ENCODE data around the gene TRIM46.
"Not testable (repeated sequence)": the region's sequence is repeated elsewhere in the genome, so short reads cannot be mapped to it uniquely, and the experiment has no call there.

TRIM46 gene

DNA sequence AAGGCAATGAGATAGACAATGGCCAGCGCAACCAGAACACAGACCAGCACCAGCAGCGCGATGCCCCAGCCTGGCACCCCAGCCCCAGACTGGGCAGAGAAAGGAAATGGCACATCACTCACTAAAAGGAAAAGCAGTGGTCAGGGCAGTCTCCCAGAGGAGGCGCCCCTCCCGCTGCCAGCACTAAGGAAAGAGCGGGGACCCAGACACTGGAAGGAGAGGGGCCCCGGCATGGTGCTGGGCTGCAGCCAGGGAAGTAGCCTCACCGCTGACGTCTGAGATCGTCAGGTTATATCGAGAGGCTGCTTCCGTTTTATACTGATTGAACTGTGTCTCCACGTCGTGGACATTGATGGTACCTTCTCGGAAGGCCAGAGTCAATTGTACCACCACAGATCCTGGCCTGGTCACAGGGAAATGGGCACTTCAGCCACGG, 13.8 kb downstream of the TRIM46 start:
- no peak for DNase-seq

DNA sequence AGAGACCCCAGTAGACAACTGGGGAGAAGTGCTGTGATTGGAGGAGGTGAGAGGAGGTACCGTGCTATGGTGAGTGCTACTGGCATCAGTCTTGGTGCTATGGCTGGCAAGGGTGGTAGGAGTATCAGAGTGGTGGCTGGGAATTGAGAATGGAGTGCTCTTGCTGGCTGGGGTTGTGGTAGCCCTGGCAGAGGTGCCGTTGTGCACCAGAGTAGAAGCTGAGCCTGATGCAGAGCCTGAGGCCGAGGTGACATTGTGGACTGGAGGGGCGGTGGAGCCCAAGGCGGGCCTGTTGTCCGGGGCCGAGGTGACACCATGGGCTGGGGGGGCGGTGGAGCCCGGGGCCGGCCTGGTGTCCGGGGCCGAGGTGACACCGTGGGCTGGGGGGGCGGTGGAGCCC, 14.6 kb downstream of the TRIM46 start:
- DNase-seq = no peak

DNA sequence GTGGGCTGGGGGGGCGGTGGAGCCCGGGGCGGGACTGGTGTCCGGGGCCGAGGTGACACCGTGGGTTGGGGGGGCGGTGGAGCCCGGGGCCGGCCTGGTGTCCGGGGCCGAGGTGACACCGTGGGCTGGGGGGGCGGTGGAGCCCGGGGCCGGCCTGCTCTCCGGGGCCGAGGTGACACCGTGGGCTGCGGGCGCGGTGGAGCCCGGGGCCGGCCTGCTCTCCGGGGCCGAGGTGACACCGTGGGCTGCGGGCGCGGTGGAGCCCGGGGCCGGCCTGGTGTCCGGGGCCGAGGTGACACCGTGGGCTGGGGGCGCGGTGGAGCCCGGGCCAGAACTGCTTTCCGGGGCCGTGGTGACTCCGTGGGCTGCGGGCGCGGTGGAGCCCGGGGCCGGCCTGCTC, 16.3 kb downstream of the TRIM46 start:
- DNase-seq = not testable (repeated sequence)

DNA sequence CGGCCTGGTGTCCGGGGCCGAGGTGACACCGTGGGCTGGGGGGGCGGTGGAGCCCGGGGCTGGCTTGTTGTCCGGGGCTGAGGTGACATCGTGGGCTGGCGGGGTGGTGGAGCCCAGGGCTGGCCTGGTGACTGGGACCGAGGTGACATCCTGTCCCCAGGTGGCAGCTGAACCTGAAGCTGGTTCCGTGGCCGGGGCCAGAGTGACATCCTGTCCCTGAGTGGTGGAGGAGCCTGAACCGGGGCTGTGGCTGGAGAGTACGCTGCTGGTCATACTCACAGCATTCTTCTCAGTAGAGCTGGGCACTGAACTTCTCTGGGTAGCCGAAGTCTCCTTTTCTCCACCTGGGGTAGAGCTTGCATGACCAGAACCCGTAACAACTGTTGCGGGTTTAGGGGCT, 18.3 kb downstream of the TRIM46 start:
- no peak for DNase-seq

DNA sequence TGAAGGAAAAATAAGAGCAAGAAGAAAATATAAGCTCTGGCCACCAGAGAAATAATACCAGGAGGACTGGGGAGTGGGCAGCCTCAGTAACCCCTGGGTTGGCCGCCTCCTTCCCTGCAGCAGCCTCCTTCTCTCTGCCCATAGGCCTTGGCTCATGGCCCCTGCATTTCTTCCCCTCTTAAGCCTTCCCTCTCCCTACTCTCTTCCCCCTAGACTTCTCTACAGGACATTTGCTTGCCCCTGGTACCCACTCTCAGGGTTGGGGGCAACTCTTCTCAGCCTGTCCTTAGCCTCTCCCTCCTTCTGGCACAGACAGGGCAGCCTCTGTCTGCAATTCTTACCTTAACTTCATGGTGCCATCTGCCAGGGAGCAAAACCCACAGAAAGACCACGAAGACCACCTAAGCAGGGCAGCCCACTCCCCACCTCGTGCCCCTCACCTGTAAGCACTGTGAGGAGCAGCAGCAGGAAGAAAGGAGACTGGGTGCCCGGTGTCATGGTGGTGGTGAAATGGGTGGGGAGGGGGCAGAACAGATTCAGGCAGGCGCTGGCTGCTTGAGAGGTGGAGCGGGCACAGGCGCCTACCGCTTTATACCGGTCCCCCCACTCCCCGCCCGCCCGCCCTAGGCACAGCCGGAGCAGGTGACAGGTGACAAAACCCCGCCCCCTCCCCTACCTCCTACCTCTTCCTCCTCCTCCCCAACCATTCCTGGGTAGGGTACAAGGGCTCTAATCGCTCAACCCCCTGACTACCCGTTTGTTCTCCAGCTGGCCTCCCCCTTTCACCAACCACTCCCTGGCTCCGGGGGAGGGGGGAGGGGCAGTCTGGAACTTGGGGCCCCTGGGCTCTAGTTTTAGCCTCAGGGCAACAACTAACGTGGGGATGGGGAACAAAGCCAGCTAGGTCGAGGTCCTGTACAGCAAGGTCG, 19.0 kb downstream of the TRIM46 start:
- no peak for DNase-seq

DNA sequence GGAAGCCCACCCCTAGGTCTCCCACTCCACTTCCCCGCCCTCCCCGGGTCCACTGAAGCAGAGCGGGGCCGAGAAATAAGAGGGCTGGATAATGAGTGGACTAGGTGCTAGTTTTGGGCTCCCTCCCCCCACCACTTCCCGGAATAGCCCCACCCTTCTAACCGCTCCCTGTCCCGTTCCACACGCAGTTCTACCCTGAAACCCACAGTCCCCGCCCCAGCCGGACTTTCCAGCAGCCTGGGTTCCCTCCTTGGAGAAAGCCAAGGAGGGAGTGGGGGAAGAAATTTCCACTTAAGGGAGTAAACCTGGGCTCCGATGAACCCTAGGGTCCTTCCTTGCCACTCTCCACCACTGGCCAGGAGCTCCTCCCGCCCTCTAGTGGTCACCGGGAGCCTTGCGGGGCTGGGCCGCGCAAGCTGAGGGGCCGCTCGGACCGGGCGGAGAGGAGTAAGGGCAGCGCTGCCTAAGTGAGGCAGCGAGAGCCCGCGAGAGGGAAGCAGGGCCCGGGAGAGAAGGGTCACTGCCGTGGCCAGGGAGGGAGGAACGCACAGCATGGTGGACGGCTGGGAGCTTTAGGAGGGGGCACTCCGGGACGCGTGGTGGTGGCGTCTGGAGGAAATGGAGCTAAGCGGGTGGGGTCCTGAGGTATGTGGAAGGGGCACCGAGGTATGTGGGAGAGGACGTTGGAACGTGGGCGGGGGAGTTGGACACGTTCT, 19.8 kb downstream of the TRIM46 start:
- peak; percentile 98 for DNase-seq

DNA sequence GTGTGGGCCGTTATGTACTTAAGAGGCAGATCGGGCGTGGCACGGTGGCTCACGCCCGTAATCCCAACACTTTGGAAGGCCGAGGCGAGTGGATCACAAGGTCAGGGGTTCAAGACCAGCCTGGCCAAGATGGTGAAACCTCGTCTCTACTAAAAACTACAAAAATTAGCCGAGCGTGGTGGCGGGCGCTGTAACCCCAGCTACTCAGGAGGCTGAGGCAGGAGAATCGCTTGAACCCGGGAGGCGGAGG, 20.3 kb downstream of the TRIM46 start:
- DNase-seq = not testable (repeated sequence)

DNA sequence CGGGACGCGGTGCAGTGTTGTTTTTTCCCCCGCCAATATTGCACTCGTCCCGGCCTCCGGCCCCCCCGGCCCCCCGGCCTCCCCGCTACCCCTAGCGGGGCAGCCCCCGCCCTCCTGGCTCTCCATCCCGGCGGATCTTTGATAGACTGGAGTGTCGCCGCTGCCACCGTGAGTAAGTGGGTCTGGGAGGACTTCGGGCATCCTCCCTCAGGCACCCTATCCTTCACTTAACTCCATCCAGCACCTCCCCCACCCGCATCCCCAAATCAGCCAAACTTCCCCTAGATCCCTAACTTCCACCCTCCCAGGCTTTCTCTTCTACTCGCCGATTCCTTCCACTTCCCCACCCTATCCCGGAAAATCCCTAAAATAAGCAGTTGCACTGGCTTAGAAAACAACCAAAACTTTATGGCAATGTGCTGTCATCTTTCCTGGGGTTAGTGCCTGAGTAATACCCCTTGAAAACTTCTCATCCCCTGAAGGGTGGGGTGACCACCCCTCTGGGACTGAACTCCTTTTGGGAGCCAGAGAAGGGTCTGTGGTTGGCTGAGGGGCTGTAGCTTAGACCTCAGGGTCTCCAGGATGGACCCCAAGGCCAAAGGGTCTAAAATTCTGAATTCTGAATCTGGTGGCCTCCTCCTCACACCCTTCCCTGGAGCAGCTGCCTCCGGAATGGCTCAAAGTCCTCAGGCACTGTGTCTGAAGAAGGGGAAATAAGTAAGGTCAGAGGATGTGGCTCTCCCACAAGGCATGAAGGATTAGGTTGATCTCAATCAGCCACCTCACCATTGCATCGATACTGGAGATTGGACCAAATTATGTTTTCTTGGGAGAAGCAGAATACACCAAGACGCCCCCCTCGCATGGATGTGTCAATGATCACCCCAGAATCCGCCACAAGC, 21.8 kb downstream of the TRIM46 start:
- no peak for DNase-seq

DNA sequence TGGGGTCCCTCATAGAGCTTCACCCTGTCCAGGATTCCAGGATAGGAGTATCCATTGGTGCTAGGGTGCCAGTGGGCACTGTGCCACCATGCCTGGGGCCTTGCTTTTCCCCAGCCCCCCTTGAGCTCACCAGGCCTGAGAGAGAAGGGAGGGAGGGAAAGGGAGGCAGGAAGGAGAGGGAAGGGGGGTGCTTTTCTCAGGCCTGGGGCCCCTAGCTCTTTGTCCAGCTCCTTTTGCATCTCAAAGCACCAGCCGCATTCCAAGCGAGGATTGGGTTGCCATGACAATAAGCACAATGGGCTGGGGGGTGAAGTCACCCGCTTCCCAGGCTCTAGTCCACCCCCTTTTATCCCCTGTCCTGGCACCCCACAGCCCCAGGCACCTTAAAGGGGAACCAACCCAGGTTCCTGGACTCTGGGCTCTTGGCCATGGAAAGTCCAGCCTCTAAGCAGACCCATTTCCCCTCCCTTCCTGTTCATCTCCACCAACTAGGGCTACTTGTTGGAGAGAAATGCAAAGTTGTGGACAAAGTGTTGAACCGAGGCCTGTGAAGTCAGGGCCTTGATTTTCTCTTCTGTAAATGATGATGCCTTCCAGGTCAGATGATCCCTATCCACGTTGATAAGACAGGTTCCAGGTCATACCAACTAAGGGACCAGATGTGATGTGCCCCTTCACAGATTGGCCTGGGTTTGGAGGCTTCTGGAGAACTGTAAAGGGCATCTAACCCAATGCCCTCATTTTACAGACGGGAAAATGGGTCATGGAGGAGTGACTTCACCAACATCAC, 22.6 kb downstream of the TRIM46 start:
- peak; percentile 74 for DNase-seq

DNA sequence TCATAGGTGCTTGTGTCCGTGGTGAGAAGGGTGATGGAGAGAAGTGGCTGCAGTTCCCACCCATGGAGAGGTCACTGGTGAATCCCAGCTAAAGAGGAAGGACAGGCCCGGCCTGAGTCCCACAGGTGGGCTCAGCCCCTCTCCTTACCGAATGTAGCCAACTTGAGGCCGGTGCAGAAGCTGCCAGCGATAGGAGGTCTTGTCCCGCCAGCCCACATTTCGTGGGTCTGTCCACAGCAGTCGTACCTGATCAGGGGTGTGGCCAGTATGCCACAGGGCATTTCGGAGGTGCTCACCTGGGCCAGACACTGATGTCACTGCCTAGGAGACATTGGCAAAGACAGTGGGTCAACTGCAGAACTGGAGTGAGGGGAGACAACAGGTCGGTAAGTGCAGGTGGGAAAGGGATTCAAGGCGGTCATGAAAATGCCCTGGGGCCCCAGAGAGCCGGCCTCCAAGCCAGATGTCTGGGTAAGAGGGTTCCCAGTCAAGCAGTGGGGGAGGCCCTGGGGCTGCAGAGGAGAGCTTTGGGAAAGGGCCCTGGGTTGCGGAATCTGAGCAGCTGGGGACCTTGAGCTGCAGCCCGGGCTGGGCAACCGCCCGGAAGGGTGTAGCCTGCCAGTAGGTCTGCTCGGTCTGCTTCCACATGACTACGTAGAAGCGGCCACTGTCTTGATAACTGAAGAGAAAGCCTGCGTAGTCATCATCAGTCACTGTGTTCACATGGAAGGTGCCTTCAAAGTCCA, 23.4 kb downstream of the TRIM46 start:
- no peak for DNase-seq

DNA sequence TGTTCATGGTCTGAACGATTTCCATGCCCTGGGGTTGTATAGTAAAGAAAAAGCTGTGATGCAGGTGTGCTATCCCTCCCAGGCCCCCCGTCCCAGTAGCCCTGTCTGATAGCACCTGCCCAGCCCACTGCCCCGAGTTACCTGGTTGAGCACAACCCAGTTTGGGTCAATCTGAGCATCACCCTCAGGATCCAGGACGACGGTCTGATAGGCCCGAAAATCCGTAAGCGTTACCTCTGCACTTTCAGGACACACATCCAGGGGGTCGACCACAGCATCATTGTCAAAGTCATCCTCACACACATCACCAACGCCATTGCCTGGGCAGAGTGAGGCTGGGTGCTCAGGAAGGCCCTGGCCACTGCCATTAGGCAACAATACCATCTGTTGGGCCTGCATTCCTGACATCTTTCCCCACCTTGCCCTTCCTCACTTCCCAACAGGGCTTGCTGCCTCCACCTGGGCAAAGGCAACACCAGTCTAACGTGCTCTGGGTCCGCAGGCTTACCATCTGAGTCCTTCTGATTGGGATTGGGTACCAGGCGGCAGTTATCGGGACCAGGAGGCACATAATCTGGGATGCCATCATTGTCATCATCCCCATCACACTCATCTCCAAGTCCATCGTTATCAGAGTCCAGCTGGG, 24.4 kb downstream of the TRIM46 start:
- no peak for DNase-seq

DNA sequence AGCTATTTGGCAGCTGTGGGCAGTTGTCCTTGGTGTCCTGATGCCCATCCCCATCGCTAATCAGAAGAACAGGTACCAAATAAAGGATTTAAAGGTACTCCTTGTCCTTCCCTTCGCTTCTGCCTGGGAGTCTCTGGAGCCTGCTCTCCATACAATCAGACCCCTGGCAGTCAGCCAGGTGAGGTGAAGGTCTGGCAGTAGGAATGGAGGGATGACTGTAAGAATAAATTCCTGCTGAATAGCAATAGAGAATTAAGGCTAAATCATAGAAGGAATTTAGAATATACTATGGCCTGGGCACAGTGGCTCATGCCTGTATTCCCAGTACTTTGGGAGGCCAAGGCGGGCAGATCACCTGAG, 24.9 kb downstream of the TRIM46 start:
- DNase-seq = no peak

DNA sequence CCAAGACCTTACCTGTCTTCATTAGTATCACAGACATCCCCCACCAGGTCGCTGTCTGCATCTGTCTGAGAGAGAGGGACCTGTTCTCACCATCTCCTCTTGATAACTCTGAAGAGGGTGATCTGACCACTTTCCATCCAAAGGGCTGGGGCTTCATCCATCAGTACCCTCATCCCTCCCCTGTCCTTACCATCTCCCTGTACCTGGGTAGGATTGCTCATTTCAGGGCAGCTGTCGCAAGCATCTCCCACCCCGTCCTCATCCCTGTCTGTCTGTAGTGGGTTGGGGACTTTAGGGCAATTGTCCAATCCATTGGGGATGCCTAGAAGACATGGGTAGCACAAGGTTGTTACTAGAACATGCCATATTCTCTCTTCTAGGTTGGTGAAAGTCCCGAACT, 26.1 kb downstream of the TRIM46 start:
- DNase-seq = no peak

DNA sequence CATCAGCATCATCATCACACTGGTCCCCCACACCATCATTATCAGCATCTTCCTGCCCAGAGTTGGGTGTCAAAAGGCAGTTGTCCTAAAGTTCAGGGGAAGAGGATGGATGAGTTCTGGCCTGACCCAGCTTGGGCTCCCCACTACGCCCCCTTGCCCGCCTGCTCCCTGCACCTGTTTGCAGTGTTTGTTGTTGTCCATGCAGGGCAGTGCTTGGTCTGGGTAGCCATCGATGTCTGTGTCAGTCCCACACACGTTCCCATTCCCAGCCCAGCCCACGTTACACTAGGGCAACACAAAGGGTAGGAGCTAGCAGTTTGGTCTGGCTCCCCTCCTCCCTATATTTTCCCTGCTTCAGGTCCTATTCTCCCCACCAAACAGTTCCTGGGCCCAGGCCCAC, 27.3 kb downstream of the TRIM46 start:
- DNase-seq = no peak

DNA sequence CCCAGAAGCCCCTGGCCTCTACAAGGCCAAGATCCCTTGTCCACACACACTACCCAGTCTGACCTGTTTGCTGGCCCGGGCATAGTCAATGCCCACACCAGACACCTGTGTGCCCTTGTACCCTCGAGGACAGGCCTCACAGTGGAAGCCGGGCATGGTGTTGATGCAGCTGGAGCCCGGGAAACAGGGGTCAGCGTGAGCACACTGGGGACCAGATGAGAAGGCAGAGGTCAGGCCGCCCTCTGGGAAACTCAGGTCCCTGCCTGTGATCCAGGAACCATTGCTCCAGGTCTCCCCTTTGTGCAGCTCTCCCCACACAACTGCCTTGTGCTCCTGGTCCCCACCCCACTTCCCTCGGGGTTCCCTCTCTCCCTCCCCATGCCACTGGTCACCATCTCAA, 28.5 kb downstream of the TRIM46 start:
- no peak for DNase-seq

DNA sequence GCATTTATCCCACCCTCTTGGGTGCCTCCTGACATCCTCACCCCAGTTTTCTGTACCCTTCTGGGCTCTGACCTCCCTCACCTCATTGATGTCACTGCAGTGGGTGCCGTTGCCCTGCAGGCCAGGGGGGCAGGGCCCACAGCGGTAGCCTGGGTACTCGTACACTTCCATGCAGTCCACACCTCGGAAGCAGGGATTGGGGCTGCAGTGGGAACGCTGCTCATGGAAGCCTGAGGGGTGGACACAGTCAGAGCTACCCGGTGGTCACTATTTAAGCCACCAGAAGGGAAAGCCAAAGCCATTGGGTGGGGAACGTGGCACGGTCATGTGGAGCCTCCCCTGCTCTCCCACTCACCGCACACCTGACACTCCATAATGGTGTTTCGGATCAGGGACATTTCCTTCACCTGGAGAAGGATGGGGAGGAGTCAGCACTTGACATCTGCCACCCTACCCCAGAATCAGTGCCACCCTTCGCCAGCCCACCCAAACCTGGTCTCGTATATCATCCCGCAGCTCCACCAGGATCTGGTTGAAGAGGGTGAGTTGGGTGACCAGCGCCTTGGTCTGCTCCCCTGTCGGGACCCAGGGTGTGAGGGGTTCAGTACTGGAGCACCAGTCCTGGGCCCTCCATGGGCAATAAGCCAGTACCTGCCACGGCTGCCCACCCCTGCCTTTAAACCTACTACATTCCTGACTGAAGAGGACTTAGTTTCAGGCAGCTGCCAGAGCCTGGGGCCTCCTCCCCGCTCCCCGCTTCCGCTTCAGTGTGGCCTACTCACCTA, 29.3 kb downstream of the TRIM46 start:
- DNase-seq = no peak

DNA sequence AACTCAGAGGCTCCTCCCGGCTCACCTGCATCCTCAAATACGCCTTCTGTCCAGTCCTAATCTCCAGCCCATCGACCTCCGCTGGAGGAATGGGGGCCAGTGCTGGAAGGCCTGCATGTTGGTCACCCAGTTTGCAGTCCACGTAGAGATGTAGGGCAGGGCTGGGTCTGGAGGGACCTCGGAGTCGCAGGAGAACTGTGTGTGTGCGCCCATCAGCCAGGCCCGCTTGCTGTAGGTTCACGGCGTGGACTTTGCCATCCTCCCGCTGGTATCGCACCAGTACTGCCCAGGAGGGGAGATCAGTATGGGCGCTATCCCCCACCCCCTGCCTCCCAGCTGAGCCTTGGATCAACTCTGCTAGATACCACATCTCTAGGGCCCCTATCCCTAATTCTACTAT, 31.4 kb downstream of the TRIM46 start:
- no peak for DNase-seq

DNA sequence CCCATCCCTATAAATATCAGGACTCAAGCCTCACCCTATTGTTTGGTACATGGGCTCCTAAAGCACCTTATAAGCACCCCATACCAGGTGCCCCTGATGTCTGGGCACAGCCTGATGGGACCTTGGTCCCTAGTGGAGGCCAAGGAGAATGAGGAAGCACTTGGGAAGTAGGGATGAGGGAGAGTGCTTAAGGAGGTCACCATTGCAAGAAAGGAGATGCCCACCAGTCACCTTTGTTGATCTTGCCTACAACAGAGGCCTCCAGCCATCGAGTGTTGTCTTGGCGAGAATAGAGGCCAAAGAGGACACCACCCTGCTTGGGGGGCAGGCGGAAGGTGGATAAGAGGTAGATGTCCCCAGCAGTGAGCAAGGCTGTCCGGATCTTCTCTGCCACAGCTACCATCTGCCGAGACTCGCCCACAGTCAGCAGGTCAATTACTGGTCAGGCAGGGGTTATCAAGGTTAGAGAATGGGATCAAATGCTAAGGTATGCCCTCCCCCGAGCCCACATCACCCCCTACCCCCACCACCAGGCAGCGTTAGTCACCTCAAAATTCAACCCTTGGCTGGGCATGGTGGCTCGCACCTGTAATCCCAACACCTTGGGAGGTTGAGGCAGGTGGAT, 32.4 kb downstream of the TRIM46 start:
- DNase-seq = no peak

DNA sequence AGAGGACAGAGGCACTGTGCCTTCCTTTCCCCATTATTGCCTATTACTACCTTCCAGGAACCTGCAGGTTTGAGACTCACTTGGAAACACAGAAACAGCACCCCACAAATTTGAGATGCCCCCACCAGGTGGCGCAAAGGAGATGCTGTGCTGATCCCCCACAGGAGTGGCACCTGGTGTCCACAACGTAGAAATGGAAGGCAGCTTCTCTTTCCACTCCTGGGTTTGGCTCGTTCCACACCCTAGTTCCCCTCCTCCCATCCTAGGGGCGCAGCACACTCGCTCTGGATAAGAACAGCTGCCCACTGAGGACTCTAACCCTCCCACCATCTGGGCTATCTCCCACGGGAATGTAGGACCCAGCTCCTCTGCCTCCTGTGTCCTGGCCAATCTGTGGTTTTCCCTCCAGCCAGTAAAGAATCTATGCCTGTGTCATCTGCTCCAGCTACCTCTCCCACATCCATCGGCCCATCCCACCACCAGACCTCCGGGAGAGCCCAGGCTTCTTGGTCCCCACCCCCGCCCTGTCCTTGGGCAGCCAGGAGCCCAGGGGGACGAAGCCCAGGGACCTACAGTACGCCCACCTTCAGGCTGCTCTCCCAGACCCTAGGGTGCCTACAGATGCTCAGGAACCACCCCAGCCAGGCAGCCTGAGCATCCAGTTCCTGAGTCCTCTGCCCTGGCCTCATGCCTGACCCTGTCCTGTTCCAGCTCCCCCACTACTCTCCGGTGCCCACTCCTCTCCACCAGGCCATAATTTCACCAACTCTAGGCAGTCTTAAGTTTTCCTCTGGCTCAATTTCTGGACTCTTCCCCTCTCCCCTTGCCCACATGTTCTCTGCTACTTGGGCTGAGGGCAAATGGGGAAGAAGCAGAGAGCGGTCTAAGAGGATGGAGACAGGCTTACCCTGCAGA, 33.5 kb downstream of the TRIM46 start:
- peak; percentile 88 for DNase-seq
